B cell (primary cell): ENCODE results near the gene SIRPB2.

Experiments used
- CTCF ChIP-seq: fragments of 200-600 bp; IDR thresholded peaks from one replicate; pipeline ENCODE4 v1.8.0; 2022; ENCODE audit warnings: antibody characterized with exemption, mild to moderate bottlenecking
- EZH2 ChIP-seq: IDR thresholded peaks from 2 replicates; pipeline ENCODE4 v1.6.1; 2012; ENCODE audit warnings: borderline replicate concordance, low read depth, mild to moderate bottlenecking, moderate library complexity, low read length; ENCODE audit not compliant: insufficient read depth, poor library complexity, severe bottlenecking

GRCh38 chr20:1477896-1478490 lies 13.2 kb downstream of the SIRPB2 start:
- no peak for TF ChIP-seq CTCF
- TF ChIP-seq EZH2, result no peak
